ENCODE data around the gene WDR33.

GRCh38 chr2:127852388-127852787 lies 41.4 kb upstream of the WDR33 start:
- TF ChIP-seq GATA2 (IDR thresholded peaks at IDR 0.05; ENCODE audit: low read depth, low read length) (no peak), GATA3 (IDR thresholded peaks at IDR 0.05; ENCODE audit: low read depth, low read length) (no peak)

All from SH-SY5Y (cell line).